Adrenal gland (tissue), 12 donors: ENCODE data around the gene TNXB. TPM values are rescaled to one million over a fixed set of nuclear protein-coding genes. Genes with fewer than 3 reads are reported as not detected.
"Not testable (repeated sequence)": the region's sequence is repeated elsewhere in the genome, so short reads cannot be mapped to it uniquely, and the experiment has no call there.

Source experiments
- DNase-seq, 7 donors: peaks; one replicate each; pipeline ENCODE4 v3.0.0-alpha.2; 2019 to 2020
- H3K27ac ChIP-seq, 5 donors: fragments of 200-600 bp; sonication (generic) in 4 of 5; 1 replicate in 3 of 5; 2 replicates in 2 of 5; pipeline versions ENCODE4 v1.5.1 to v1.8.0; 2016 to 2020; ENCODE audit warnings: mild to moderate bottlenecking in 1 of 5
- H3K27me3 ChIP-seq: fragments of 200-600 bp; 2 replicates; pipeline ENCODE4 v1.8.0; 2021
- H3K36me3 ChIP-seq, 2 donors: fragments of 200-600 bp; replicated peaks in 1 of 2; 1 replicate in 1 of 2; 2 replicates in 1 of 2; pipeline versions ENCODE4 v1.5.1 to v1.8.0; 2018 to 2022
- H3K4me1 ChIP-seq, 2 donors: fragments of 200-600 bp; replicated peaks in 1 of 2; 1 replicate in 1 of 2; 2 replicates in 1 of 2; pipeline versions ENCODE4 v1.5.1 to v1.8.0; 2018 to 2021
- H3K4me3 ChIP-seq, 4 donors: fragments of 200-600 bp; sonication (generic) in 3 of 4; one replicate each; pipeline ENCODE4 v1.5.1; 2016 to 2018
- H3K9me3 ChIP-seq, 3 donors: fragments of 200-600 bp; sonication (generic) in 1 of 3; replicated peaks in 1 of 3; 1 replicate in 2 of 3; 2 replicates in 1 of 3; pipeline versions ENCODE4 v1.5.1 to v1.8.0; 2016 to 2021
- WGBS, 4 donors: extraction: QIAGEN DNeasy Blood & Tissue Kit in 2 of 4; methylation state at CpG; one replicate each; pipeline versions ENCODE4 v1.1.5 to v1.1.7; 2013 to 2017; 5-methylcytosine and 5-hydroxymethylcytosine counted together
- intact Hi-C, 2 donors: fragments of 100-400 bp; cut with DNase I; formaldehyde crosslinking; loops; one replicate each; pipeline versions ENCODE4 v1.14.1 to v1.15.0; 2022 to 2023
- polyA plus RNA-seq, 3 donors: library from polyadenylated mRNA; stranded (reverse); fragments of 200-250 nt in 2 of 3; fragments of 350-450 nt in 1 of 3; fragmentation: Illumina TruSeq in 1 of 3; extraction: RNeasy Lipid Tissue Mini Kit (QIAGEN cat#74804) in 1 of 3; gene quantifications; one replicate each; pipeline ENCODE4 v1.2.3, GENCODE V29; 2013 to 2014
- small RNA-seq, 2 donors: library from RNA; depleted of rRNA; stranded (forward); fragments of <200 nt; gene quantifications; one replicate each; pipeline ENCODE3, GENCODE V24; 2016
- total RNA-seq, 9 donors: library from RNA; depleted of rRNA in 4 of 9; stranded (reverse); fragments of >200 nt in 4 of 9; fragments of 120-200 nt in 1 of 9; fragmentation: NEBNext Ultra II Directional in 1 of 9; extraction: Animal tissue kit (Norgen Biotek cat#: 25700) in 1 of 9; gene quantifications; one replicate each; pipeline versions ENCODE4 v1.1.0 to v1.2.4, GENCODE V29; 2013 to 2023
- TF ChIP-seq, protein P1 (sequence below), 6 experiments: fragments of 450-650 bp in 4 of 6; fragments of 200-600 bp in 2 of 6; sonication (generic) in 1 of 6; IDR thresholded peaks; 1 replicate in 5 of 6; 2 replicates in 1 of 6; pipeline versions ENCODE4 v1.5.1 to v1.8.0; 2016 to 2021; ENCODE audit warnings: antibody characterized with exemption in 6 of 6, mild to moderate bottlenecking in 2 of 6, moderate library complexity in 1 of 6
- donor health status: healthy with polysubstance abuse.
- donor health status: Bipolar disorder and iron deficiency.
- donor health status: DM: yes; HTN: yes; CAD: no.
- donor health status: DM: no; HTN: no; CAD: no.
- donor health status: DM: no; HTN: no; CAD: no.
- donor health status: DM: yes; HTN: yes; CAD: no.

The TNXB gene
- total and polyA plus RNA-seq, 12 donors: 19.6 to 506 (median 213) TPM

DNA sequence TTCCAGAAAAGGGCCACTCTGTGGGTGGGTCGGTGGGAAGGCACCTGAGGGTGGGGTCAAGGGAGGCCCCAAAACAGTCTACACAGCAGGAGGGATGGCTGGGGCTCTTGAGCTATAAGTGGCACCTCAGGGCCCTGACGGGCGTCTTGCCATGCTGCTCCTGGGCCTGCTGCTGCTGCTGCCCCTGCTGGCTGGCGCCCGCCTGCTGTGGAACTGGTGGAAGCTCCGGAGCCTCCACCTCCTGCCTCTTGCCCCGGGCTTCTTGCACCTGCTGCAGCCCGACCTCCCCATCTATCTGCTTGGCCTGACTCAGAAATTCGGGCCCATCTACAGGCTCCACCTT is 103.6 kb downstream of the TNXB start:
- H3K36me3 ChIP-seq, H3K9me3 ChIP-seq, H3K4me3 ChIP-seq, H3K4me1 ChIP-seq, intact Hi-C loops, H3K27me3 ChIP-seq: not testable (repeated sequence)
- peak overlapping the region; percentile 46 to 85 (median 74) for H3K27ac ChIP-seq
- TF ChIP-seq, protein P1, sequence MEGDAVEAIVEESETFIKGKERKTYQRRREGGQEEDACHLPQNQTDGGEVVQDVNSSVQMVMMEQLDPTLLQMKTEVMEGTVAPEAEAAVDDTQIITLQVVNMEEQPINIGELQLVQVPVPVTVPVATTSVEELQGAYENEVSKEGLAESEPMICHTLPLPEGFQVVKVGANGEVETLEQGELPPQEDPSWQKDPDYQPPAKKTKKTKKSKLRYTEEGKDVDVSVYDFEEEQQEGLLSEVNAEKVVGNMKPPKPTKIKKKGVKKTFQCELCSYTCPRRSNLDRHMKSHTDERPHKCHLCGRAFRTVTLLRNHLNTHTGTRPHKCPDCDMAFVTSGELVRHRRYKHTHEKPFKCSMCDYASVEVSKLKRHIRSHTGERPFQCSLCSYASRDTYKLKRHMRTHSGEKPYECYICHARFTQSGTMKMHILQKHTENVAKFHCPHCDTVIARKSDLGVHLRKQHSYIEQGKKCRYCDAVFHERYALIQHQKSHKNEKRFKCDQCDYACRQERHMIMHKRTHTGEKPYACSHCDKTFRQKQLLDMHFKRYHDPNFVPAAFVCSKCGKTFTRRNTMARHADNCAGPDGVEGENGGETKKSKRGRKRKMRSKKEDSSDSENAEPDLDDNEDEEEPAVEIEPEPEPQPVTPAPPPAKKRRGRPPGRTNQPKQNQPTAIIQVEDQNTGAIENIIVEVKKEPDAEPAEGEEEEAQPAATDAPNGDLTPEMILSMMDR (IDR thresholded peaks at IDR 0.05): peak in 3 of 6 experiments; percentile 8 to 22 (median 16)
- WGBS, 4 donors: 25 to 46% (median 43%) methylated on average over 1 to 8 of the region's 9 CpGs; no CpG with 5 or more reads in 1 of the 4 donors
- peak in 6 of 7 donors; percentile 42 to 93 (median 82) for DNase-seq

DNA sequence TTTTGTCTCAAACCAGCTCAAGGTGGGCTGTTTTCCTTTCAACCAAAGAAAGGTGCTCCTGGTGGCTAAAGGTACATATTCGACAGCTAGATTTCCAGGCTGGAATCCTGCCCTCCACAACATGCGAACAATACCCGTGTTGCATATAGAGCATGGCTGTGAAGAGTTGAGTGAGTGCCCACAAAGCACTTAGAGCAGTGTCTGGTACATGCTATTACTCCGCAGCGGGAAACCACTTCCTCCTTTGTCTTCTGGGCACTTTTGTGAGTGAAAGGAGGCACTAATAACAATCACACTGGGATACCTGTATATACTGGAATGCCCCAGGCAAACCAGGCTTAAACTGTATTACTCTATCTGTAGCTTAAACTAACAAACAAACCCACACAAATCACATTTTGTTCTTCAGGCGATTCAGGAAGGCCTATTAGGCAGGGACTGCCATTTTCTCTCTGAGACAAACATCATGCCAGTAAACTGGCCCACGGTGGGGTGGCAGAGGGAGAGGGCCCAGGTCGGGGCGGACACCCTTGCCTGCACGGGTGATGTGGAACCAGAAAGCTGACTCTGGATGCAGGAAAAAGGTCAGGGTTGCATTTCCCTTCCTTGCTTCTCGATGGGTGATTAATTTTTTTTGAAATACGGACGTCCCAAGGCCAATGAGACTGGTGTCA is 104.1 kb downstream of the TNXB start:
- 20 to 49% (median 37%) methylated on average over 3 to 10 of the region's 13 CpGs for WGBS, 4 donors
- DNase-seq: not testable (repeated sequence)

DNA sequence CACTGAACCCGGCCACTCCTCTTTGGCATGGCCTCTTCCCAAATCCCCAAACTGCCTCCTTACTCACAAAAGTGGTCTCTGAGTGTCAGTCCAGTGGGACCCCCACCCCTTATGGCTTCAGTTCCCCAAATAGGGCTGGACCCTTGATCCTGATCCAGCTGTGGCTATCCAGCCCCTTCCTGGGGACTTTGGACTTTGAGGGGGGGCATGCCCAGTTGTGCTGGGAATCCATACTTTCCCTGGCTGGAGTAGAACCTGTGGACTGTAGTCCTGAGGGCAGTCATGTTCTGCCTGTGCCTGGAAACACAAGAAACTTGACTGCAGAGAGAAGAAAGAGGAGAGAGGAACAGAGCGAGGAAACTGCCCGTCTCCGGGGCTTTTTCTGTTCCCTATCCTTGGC is 104.7 kb downstream of the TNXB start:
- H3K27me3 ChIP-seq, H3K9me3 ChIP-seq, H3K4me3 ChIP-seq, H3K36me3 ChIP-seq, H3K4me1 ChIP-seq, intact Hi-C loops: not testable (repeated sequence)
- WGBS, 4 donors: 79 to 89% (median 82%) methylated on average over 3 to 4 of the region's 4 CpGs; no CpG with 5 or more reads in 1 of the 4 donors
- DNase-seq: peak in 6 of 7 donors; percentile 2 to 35 (median 14)
- peak overlapping the region in 4 of 5 donors; percentile 72 to 82 (median 77) for H3K27ac ChIP-seq

More for the DNA sequence above, 104.1 kb downstream of the TNXB start:
- H3K9me3 ChIP-seq, intact Hi-C loops, H3K36me3 ChIP-seq, H3K27me3 ChIP-seq, H3K4me3 ChIP-seq, H3K4me1 ChIP-seq: not testable (repeated sequence)
- H3K27ac ChIP-seq: peak overlapping the region; percentile 69 to 85 (median 75)

DNA sequence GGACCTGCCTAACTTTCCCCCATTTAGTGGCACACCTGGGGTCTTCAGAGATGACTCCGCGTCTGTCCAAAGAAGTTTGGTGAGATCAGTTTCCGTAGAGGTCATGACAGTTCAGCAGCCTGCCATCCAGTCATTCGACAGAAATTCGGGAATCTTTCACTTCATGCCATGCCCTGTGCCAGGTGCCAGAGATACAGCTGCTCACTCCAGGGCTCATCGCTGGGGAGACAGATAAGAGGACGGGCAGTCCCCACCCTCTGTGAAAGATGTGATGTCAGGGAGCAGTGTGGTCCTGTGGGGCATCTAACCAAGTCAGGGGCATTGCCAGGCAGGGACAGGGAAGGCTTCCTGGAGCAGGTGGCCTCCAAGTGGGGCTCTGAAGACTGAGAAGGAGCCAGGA is 105.8 kb downstream of the TNXB start:
- H3K27me3 ChIP-seq, H3K4me1 ChIP-seq, H3K27ac ChIP-seq, intact Hi-C loops, DNase-seq, H3K4me3 ChIP-seq, H3K9me3 ChIP-seq, H3K36me3 ChIP-seq: not testable (repeated sequence)
- no CpG with 5 or more reads among the region's 7 CpGs for WGBS, 4 donors

DNA sequence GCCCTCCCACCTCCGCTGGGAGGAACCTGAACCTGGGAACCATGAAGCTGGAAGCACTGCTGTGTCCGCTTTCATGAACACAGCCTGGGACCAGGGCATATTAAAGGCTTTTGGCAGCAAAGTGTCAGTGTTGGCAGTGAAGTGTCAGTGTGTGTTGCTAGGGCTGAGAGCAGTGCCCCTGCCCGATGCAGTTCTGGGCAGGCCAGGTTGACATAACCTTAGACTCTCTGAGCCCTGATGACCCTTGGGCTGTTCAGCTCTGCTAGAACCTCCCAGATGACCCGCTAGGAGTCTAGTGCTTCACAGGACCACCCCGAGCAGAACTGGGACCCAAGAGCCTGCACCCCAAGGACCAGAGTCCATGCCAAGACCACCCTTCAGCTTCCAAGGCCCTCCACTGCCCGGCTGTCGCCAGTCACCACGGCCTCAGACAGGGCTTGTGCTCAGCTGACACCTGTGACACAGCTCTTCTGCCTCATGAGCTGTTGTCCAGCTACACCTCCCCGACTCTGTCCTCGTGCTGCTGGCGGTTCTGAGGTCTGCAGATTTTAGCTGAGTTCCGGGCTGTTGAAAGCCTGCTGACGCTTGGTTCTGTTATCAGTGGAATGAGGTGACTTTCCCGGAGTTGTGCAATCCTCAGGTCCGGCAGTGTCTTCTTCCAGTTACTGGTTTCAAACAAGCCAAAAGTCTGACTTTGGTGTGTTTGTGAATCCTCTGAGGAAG is 106.4 kb downstream of the TNXB start:
- H3K4me1 ChIP-seq, H3K27ac ChIP-seq, H3K27me3 ChIP-seq, DNase-seq, intact Hi-C loops, H3K36me3 ChIP-seq, H3K4me3 ChIP-seq, H3K9me3 ChIP-seq: not testable (repeated sequence)
- no CpG with 5 or more reads among the region's 15 CpGs for WGBS, 4 donors

DNA sequence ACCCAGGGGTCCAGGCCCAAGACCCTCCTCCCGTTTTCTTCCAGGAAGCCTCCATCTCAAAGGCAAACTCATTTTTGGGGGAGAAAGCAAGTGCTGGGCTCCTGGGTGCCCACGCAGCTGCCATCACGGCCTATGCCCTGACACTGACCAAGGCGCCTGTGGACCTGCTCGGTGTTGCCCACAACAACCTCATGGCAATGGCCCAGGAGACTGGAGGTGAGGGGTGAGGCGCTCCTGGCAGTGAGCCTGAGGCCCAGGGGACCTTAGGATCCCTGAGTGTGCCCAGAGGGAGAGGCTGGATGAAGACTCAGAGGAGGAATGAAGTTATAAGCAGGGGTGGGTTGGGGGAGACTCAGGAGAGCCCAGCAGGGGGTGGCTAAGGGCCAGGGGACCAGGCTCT is 112.8 kb downstream of the TNXB start:
- DNase-seq: peak in 2 of 7 donors; percentile 14 to 22
- H3K4me1 ChIP-seq, H3K27me3 ChIP-seq, H3K4me3 ChIP-seq, H3K27ac ChIP-seq, intact Hi-C loops, H3K9me3 ChIP-seq, H3K36me3 ChIP-seq: not testable (repeated sequence)
- 88 to 100% (median 94%) methylated on average over 1 to 6 of the region's 6 CpGs; no CpG with 5 or more reads in 1 of the 4 donors for WGBS, 4 donors

DNA sequence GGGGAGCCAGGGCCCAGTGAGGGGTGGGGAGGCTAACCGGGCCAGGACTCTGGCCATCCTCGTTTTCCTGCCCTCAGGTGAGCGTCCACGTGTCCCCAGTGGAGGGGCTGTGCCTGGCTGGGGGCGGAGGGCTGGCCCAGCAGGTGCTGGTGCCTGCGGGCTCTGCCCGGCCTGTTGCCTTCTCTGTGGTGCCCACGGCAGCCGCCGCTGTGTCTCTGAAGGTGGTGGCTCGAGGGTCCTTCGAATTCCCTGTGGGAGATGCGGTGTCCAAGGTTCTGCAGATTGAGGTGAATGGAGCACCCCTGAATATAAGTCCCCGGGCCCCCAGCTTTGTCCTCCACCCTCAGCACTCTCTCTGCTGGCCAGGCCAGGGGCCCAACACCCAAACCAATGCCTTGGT is 114.7 kb downstream of the TNXB start:
- DNase-seq: peak in 1 of 7 donors; percentile 13
- H3K9me3 ChIP-seq, H3K27ac ChIP-seq, H3K36me3 ChIP-seq, intact Hi-C loops, H3K4me1 ChIP-seq, H3K27me3 ChIP-seq, H3K4me3 ChIP-seq: not testable (repeated sequence)
- 96 to 99% methylated on average over 7 to 9 of the region's 14 CpGs; no CpG with 5 or more reads in 2 of the 4 donors for WGBS, 4 donors

Small RNA genes within 50 kb of the gene (small RNA-seq; reads per million reads assigned to genes)
- gene RNA5SP206: 0 reads per million in 2 donors

Other genes with a start within 250 kb of the TNXB start
- 100 to 1,000 TPM; 101 to 178 (median 118) TPM for gene NEU1, start 246.5 kb downstream of the TNXB start, total RNA-seq
- 10 to 100 TPM; 57.8 to 94.7 (median 85.9) TPM for gene NEU1, start 246.5 kb downstream of the TNXB start, polyA plus RNA-seq
- 10 to 100 TPM in 7 of 9 donors, 1 to 10 TPM in 2; 1.2 to 30.1 (median 16.4) TPM for gene SLC44A4, start 230.3 kb downstream of the TNXB start, total RNA-seq
- 1 to 10 TPM; 4.7 to 7.7 (median 5.1) TPM for gene SLC44A4, start 230.3 kb downstream of the TNXB start, polyA plus RNA-seq
- 10 to 100 TPM; 22.5 to 67.6 (median 43.1) TPM for gene EHMT2, start 211.6 kb downstream of the TNXB start, total RNA-seq
- 100 to 1,000 TPM in 1 of 3 donors, 10 to 100 TPM in 2; 16.8 to 107 (median 59.4) TPM for gene EHMT2, start 211.6 kb downstream of the TNXB start, polyA plus RNA-seq
- gene ZBTB12, start 207.3 kb downstream of the TNXB start, total RNA-seq: 10 to 100 TPM in 1 of 9 donors, 1 to 10 TPM in 6, under 1 TPM in 2; 0.69 to 14.5 (median 3.3) TPM
- gene ZBTB12, start 207.3 kb downstream of the TNXB start, polyA plus RNA-seq: 1 to 10 TPM; 1.7 to 4.8 (median 2.6) TPM
- 100 to 1,000 TPM in 1 of 9 donors, 10 to 100 TPM in 7, 1 to 10 TPM in 1; 4.6 to 107 (median 38.8) TPM for gene C2, start 181.6 kb downstream of the TNXB start, total RNA-seq
- gene C2, start 181.6 kb downstream of the TNXB start, polyA plus RNA-seq: 10 to 100 TPM; 13.3 to 25.0 (median 19.0) TPM
- 100 to 1,000 TPM in 2 of 9 donors, 10 to 100 TPM in 6, under 1 TPM in 1; 0.78 to 166 (median 23.2) TPM for gene CFB, start 163.2 kb downstream of the TNXB start, total RNA-seq
- gene CFB, start 163.2 kb downstream of the TNXB start, polyA plus RNA-seq: 10 to 100 TPM; 10.2 to 76.4 (median 60.6) TPM
- gene NELFE, start 150.4 kb downstream of the TNXB start, total RNA-seq: 100 to 1,000 TPM in 3 of 9 donors, 10 to 100 TPM in 6; 64.4 to 107 (median 94.5) TPM
- 100 to 1,000 TPM in 2 of 3 donors, 10 to 100 TPM in 1; 89.9 to 117 (median 106) TPM for gene NELFE, start 150.4 kb downstream of the TNXB start, polyA plus RNA-seq
- gene SKIC2, start 150.2 kb downstream of the TNXB start, total RNA-seq: 100 to 1,000 TPM in 4 of 9 donors, 10 to 100 TPM in 5; 29.9 to 231 (median 80.4) TPM
- gene SKIC2, start 150.2 kb downstream of the TNXB start, polyA plus RNA-seq: 100 to 1,000 TPM in 2 of 3 donors, 10 to 100 TPM in 1; 38.8 to 330 (median 243) TPM
- 10 to 100 TPM; 19.9 to 57.1 (median 44.6) TPM for gene DXO, start 137.2 kb downstream of the TNXB start, total RNA-seq
- 100 to 1,000 TPM in 1 of 3 donors, 10 to 100 TPM in 2; 38.7 to 102 (median 83.7) TPM for gene DXO, start 137.2 kb downstream of the TNXB start, polyA plus RNA-seq
- gene C4A, start 127.3 kb downstream of the TNXB start, total RNA-seq: 1,000 to 10,000 TPM in 6 of 9 donors, 100 to 1,000 TPM in 3; 547 to 2,285 (median 1,171) TPM
- 1,000 to 10,000 TPM in 1 of 3 donors, 100 to 1,000 TPM in 2; 212 to 1,408 (median 665) TPM for gene C4A, start 127.3 kb downstream of the TNXB start, polyA plus RNA-seq
- 1,000 to 10,000 TPM in 7 of 9 donors, 100 to 1,000 TPM in 2; 948 to 5,092 (median 1,365) TPM for gene C4B, start 94.5 kb downstream of the TNXB start, total RNA-seq
- 1,000 to 10,000 TPM in 1 of 3 donors, 100 to 1,000 TPM in 2; 236 to 1,852 (median 796) TPM for gene C4B, start 94.5 kb downstream of the TNXB start, polyA plus RNA-seq
- 1,000 to 10,000 TPM in 8 of 9 donors, 100 to 1,000 TPM in 1; 780 to 6,352 (median 2,415) TPM for gene CYP21A2, start 70.9 kb downstream of the TNXB start, total RNA-seq
- 1,000 to 10,000 TPM in 2 of 3 donors, 100 to 1,000 TPM in 1; 528 to 4,039 (median 2,532) TPM for gene CYP21A2, start 70.9 kb downstream of the TNXB start, polyA plus RNA-seq
- 100 to 1,000 TPM in 2 of 9 donors, 10 to 100 TPM in 7; 17.7 to 109 (median 35.7) TPM for gene ATF6B, start 18.9 kb upstream of the TNXB start, total RNA-seq
- 100 to 1,000 TPM in 1 of 3 donors, 10 to 100 TPM in 2; 42.3 to 136 (median 67.3) TPM for gene ATF6B, start 18.9 kb upstream of the TNXB start, polyA plus RNA-seq
- gene FKBPL, start 20.9 kb upstream of the TNXB start, total RNA-seq: 1 to 10 TPM; 1.6 to 8.9 (median 5.9) TPM
- gene FKBPL, start 20.9 kb upstream of the TNXB start, polyA plus RNA-seq: 1 to 10 TPM; 4.9 to 6.1 (median 6.0) TPM
- 1 to 10 TPM in 6 of 9 donors, under 1 TPM in 2, not detected in 1; 0.22 to 4.8 (median 2.0) TPM for gene PRRT1, start 42.6 kb upstream of the TNXB start, total RNA-seq
- 10 to 100 TPM in 2 of 3 donors, 1 to 10 TPM in 1; 1.6 to 26.0 (median 14.7) TPM for gene PRRT1, start 42.6 kb upstream of the TNXB start, polyA plus RNA-seq
- gene PPT2, start 44.8 kb upstream of the TNXB start, total RNA-seq: 10 to 100 TPM; 10.4 to 33.6 (median 30.1) TPM
- gene PPT2, start 44.8 kb upstream of the TNXB start, polyA plus RNA-seq: 10 to 100 TPM; 15.8 to 19.9 (median 16.5) TPM
- gene EGFL8, start 55.3 kb upstream of the TNXB start, total RNA-seq: 10 to 100 TPM in 3 of 9 donors, 1 to 10 TPM in 6; 1.3 to 22.1 (median 8.7) TPM
- gene EGFL8, start 55.3 kb upstream of the TNXB start, polyA plus RNA-seq: 100 to 1,000 TPM in 1 of 3 donors, 10 to 100 TPM in 1, 1 to 10 TPM in 1; 4.6 to 103 (median 54.4) TPM
- 10 to 100 TPM; 51.9 to 91.9 (median 66.9) TPM for gene AGPAT1, start 66.7 kb upstream of the TNXB start, total RNA-seq
- 10 to 100 TPM; 63.5 to 75.8 (median 70.1) TPM for gene AGPAT1, start 66.7 kb upstream of the TNXB start, polyA plus RNA-seq
- 100 to 1,000 TPM in 7 of 9 donors, 10 to 100 TPM in 2; 90.6 to 146 (median 115) TPM for gene RNF5, start 69.1 kb upstream of the TNXB start, total RNA-seq
- 100 to 1,000 TPM in 1 of 3 donors, 10 to 100 TPM in 2; 47.2 to 120 (median 93.2) TPM for gene RNF5, start 69.1 kb upstream of the TNXB start, polyA plus RNA-seq
- gene AGER, start 74.9 kb upstream of the TNXB start, total RNA-seq: 1 to 10 TPM in 8 of 9 donors, not detected in 1; 1.4 to 9.7 (median 3.1) TPM
- gene AGER, start 74.9 kb upstream of the TNXB start, polyA plus RNA-seq: 10 to 100 TPM in 2 of 3 donors, 1 to 10 TPM in 1; 1.7 to 63.9 (median 18.1) TPM
- 100 to 1,000 TPM in 1 of 9 donors, 10 to 100 TPM in 8; 34.4 to 109 (median 53.3) TPM for gene PBX2, start 80.9 kb upstream of the TNXB start, total RNA-seq
- gene PBX2, start 80.9 kb upstream of the TNXB start, polyA plus RNA-seq: 100 to 1,000 TPM in 1 of 3 donors, 10 to 100 TPM in 2; 46.6 to 211 (median 85.1) TPM
- 10 to 100 TPM in 8 of 9 donors, 1 to 10 TPM in 1; 3.8 to 40.3 (median 17.6) TPM for gene GPSM3, start 83.3 kb upstream of the TNXB start, total RNA-seq
- 10 to 100 TPM in 2 of 3 donors, 1 to 10 TPM in 1; 4.8 to 32.2 (median 15.9) TPM for gene GPSM3, start 83.3 kb upstream of the TNXB start, polyA plus RNA-seq
- 10 to 100 TPM in 8 of 9 donors, 1 to 10 TPM in 1; 7.1 to 34.4 (median 17.6) TPM for gene NOTCH4, start 114.7 kb upstream of the TNXB start, total RNA-seq
- 100 to 1,000 TPM in 1 of 3 donors, 10 to 100 TPM in 1, 1 to 10 TPM in 1; 9.1 to 136 (median 54.2) TPM for gene NOTCH4, start 114.7 kb upstream of the TNXB start, polyA plus RNA-seq